ENCODE measurements around the gene SRC.

The SRC gene

GRCh38 chr20:37351689-37352607 is 6.0 kb downstream of the SRC start:
- DNase-seq, result no peak

- no peak for DNase-seq
Observed at GRCh38 chr20:37352608-37352980, 6.7 kb downstream of the SRC start.

- DNase-seq, result no peak
Observed at GRCh38 chr20:37353285-37353849, 7.4 kb downstream of the SRC start.

DNA sequence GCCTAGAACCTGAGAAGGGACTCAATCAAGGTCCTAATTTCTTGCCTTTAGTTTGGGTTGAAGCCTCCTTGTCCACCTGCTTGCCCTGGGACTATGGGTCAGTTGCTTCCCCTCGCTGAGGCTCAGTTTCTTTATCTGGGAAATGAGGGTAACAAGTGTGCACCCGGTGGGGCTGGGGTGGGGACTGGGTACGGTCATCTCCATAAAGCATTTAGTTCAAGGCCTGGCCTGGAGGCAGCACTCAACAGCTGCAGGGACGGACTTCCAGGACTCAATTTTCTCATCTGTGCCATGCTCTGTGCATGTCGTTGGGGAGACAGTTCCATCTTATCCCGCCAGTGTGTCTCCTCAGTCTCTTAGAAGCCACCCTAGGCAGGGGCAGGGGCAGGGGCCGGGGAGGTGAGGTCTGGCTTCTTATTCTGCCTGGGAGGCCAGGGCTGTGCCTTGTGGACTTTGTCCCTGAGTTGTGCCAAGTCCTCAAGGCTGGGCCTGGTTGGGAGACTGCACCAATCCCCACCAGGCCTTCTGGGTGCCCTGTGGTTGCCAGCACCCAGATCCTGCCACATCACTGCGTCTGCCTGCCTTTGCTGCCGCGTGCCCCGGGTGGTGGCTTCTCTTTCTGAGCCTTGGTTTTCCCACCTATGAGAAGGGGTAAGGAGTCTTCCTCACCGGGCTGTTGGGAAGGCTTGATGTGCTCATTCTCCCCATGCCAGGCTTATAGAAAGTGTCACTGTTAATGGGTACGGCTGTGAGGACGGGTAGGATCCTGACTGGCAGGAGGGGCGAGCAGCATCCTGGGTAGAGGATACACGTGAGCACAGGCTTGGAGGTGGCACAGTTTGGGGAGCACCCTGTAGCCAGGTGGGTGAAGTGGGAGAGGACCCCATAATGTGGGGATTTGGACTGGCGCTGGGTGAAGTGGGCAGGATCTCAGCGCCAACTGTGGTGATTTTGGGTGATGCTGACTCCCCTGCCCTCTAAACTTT is 8.6 kb downstream of the SRC start:
- DNase-seq, result no peak

- DNase-seq, result no peak
Observed at GRCh38 chr20:37355252-37356180, 9.6 kb downstream of the SRC start.

DNA sequence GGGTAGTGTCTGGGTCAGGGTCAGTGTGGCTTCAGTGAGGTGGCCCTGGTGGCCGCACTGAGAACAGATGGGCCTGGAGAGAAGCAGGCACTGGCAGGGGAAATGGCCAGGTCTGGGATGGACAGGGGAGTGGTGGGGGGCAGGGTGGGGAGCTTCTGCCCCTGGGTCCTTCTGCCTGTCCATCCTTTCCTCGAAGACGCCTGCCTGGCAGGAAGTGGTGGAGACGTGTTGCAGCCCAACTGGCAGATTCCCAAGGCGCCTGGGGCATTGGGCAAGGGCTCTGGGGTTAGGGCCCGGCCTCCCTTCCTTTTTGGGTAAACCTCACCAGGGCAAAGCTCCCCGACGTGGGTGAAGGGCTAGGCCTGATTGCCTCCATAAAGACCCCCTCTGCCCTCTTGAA is 10.4 kb downstream of the SRC start:
- no peak for DNase-seq

GRCh38 chr20:37356961-37357371 is 11.0 kb downstream of the SRC start:
- DNase-seq, result no peak

GRCh38 chr20:37357481-37358365 is 11.8 kb downstream of the SRC start:
- peak; percentile 79 for DNase-seq

DNA sequence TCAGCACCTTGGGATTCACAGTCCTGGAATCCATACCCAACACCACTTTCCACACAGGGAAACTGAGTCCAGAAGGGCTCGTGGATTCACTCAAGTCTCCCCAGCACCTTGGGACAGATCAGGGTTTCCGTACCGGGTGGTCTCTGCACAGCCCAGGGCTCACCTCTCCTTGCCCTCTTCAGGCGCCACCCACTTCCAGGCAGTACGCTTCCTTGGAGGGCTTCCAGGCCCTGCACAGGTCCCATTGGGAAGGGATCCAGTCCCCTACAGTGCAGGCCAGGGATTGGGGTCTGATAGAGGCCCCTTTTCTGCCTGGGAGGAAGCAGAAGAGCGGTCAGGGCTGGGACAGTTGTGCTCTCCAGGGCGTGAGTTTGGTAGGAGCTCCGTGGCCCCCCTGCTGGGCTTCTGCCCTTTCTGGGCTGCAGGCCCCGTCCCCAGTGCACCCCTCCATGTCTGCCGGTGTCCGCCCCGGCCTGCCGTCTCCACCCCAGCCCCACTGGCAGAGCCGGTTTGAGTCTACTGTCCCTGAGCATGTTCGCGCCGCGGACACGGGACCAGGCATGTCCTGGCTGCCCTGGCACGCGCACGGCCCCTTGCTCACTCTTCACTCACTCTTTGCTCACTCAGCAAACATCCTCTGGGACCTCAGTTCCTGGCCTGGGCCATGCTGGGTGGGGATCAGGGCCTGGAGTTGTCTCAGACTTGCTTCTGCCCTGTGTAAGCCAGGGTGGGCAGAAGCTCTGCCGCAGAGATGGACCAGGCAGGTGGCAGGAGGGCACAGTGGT is 12.6 kb downstream of the SRC start:
- no peak for DNase-seq

GRCh38 chr20:37359331-37359730 is 13.4 kb downstream of the SRC start:
- DNase-seq, result no peak

GRCh38 chr20:37359836-37360235 is 13.9 kb downstream of the SRC start:
- no peak for DNase-seq

GRCh38 chr20:37360391-37361115 is 14.6 kb downstream of the SRC start:
- DNase-seq, result no peak

DNA sequence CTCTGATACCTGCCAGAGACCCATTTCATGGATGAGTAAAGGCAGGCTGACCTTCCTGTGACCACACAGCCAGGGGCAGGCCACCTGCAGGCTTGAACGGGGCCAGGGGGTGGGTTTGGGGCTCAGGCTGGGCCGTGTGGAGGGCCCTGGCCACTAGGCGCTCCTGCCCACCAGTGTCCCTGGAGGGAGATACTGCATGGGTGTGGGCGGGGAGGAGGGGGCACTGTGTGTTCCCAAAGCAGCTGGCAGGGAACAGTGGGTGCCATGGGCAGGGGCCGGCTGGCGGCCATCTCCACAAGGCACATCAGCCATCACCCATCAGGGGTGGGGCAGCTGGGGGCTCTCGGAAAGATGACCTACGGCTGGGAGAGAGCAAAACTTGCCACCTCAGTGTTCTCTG is 15.4 kb downstream of the SRC start:
- DNase-seq, result no peak

DNA sequence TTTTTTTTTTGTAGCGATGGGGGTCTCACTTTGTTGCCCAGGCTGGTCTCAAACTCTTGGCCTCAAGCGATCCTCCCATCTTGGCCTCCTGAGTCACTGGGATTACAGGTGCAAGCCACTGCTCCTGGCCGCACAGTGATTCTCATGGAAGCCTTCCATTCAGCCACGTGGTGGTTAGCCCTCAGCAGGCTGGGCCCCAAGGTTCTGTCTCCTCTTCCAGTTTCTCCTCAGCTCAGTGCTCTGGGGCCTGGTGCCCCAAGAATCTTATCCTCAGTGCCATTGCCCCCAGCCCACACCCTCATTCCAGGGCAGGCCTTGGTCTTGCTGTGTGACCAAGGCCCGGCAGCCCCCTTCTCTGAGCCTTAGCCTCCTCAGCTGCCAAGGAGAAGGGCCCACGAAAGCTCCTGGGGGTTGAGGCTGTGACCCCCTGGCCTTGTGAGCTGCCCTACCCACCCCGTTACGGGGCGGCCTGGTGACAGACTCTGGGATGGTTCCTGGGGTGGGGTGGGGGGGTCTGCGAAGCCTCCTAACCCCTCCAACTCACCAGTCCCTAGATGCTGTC is 16.4 kb downstream of the SRC start:
- DNase-seq, result no peak

- DNase-seq, result no peak
Observed at GRCh38 chr20:37362821-37363220, 16.9 kb downstream of the SRC start.

GRCh38 chr20:37363221-37364012 is 17.5 kb downstream of the SRC start:
- DNase-seq, result no peak

- DNase-seq, result no peak
Observed at GRCh38 chr20:37364013-37364926, 18.3 kb downstream of the SRC start.
